ENCODE data around the gene GPALPP1. TPM values are rescaled to one million over a fixed set of nuclear protein-coding genes. Genes with fewer than 3 reads are reported as not detected.
"Not testable (repeated sequence)": the region's sequence is repeated elsewhere in the genome, so short reads cannot be mapped to it uniquely, and the experiment has no call there.

The GPALPP1 gene
- total and polyA plus RNA-seq, 10 donors: 9.6 to 33.4 (median 26.8) TPM

- DNase-seq: no peak
- Histone ChIP-seq H3K9me3 (no peaks in the 10 kb centered on the region), H3K27me3 (replicated peaks in 1 of 7) (no peaks in the 10 kb centered on the region), H3K4me3 (no peak overlapping the region), H3K27ac (no peak overlapping the region), H3K36me3 (peaks cover 0 to 100% (median 60%) of the 10 kb centered on the region in 6 donors), H3K4me1 (no peaks in the 10 kb centered on the region)
- intact Hi-C loops (cut with DNase I; ENCODE audit: low total_unique reads): no loop called here
- TF ChIP-seq, protein P1, sequence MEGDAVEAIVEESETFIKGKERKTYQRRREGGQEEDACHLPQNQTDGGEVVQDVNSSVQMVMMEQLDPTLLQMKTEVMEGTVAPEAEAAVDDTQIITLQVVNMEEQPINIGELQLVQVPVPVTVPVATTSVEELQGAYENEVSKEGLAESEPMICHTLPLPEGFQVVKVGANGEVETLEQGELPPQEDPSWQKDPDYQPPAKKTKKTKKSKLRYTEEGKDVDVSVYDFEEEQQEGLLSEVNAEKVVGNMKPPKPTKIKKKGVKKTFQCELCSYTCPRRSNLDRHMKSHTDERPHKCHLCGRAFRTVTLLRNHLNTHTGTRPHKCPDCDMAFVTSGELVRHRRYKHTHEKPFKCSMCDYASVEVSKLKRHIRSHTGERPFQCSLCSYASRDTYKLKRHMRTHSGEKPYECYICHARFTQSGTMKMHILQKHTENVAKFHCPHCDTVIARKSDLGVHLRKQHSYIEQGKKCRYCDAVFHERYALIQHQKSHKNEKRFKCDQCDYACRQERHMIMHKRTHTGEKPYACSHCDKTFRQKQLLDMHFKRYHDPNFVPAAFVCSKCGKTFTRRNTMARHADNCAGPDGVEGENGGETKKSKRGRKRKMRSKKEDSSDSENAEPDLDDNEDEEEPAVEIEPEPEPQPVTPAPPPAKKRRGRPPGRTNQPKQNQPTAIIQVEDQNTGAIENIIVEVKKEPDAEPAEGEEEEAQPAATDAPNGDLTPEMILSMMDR (IDR thresholded peaks at IDR 0.05 in 8 of 11, conservative IDR thresholded peaks at IDR 0.05 in 3 of 11): no peak
- TF ChIP-seq POLR2AphosphoS5 (IDR thresholded peaks at IDR 0.05): no peak
- TF ChIP-seq POLR2A (IDR thresholded peaks at IDR 0.05): no peak
- 93 to 100% (median 94%) methylated on average over 1 of the region's 1 CpG for WGBS, 5 donors
Observed at GRCh38 chr13:45007823-45008222, 18.5 kb downstream of the GPALPP1 start.

GRCh38 chr13:45011198-45011597 is 21.9 kb downstream of the GPALPP1 start:
- H3K4me1 ChIP-seq: no peaks in the 10 kb centered on the region
- TF ChIP-seq POLR2A (IDR thresholded peaks at IDR 0.05) (no peak), POLR2AphosphoS5 (IDR thresholded peaks at IDR 0.05) (no peak)
- TF ChIP-seq, protein P1 (IDR thresholded peaks at IDR 0.05 in 8 of 11, conservative IDR thresholded peaks at IDR 0.05 in 3 of 11): no peak
- DNase-seq: no peak
- 74 to 92% (median 91%) methylated on average over 6 of the region's 6 CpGs for WGBS, 5 donors
- no peak overlapping the region for H3K27ac ChIP-seq
- H3K4me3 ChIP-seq: no peak overlapping the region
- no peaks in the 10 kb centered on the region for H3K9me3 ChIP-seq
- peaks cover 0 to 100% (median 69%) of the 10 kb centered on the region in 6 donors for H3K36me3 ChIP-seq
- H3K27me3 ChIP-seq (replicated peaks in 1 of 7): no peaks in the 10 kb centered on the region
- intact Hi-C loops (cut with DNase I; ENCODE audit: low total_unique reads): no loop called here

GRCh38 chr13:45015300-45015699 is 26.0 kb downstream of the GPALPP1 start:
- no peaks in the 10 kb centered on the region for H3K27me3 ChIP-seq (replicated peaks in 1 of 7)
- H3K4me3 ChIP-seq: no peak overlapping the region
- H3K36me3 ChIP-seq: peaks cover 4 to 94% (median 63%) of the 10 kb centered on the region in 6 donors
- H3K27ac ChIP-seq: no peak overlapping the region
- TF ChIP-seq, protein P1 (IDR thresholded peaks at IDR 0.05 in 8 of 11, conservative IDR thresholded peaks at IDR 0.05 in 3 of 11): no peak
- TF ChIP-seq POLR2AphosphoS5 (IDR thresholded peaks at IDR 0.05) (no peak), POLR2A (IDR thresholded peaks at IDR 0.05) (no peak)
- no peak for DNase-seq
- 83 to 95% (median 92%) methylated on average over 2 of the region's 2 CpGs for WGBS, 5 donors
- H3K4me1 ChIP-seq: no peaks in the 10 kb centered on the region
- intact Hi-C loops (cut with DNase I; ENCODE audit: low total_unique reads): no loop called here
- no peaks in the 10 kb centered on the region for H3K9me3 ChIP-seq

- no peaks in the 10 kb centered on the region for H3K4me1 ChIP-seq
- H3K27me3 ChIP-seq (replicated peaks in 1 of 7): no peaks in the 10 kb centered on the region
- H3K27ac ChIP-seq: no peak overlapping the region
- TF ChIP-seq POLR2A (IDR thresholded peaks at IDR 0.05) (no peak), POLR2AphosphoS5 (IDR thresholded peaks at IDR 0.05) (no peak)
- TF ChIP-seq, protein P1 (IDR thresholded peaks at IDR 0.05 in 8 of 11, conservative IDR thresholded peaks at IDR 0.05 in 3 of 11): no peak
- intact Hi-C loops (cut with DNase I; ENCODE audit: low total_unique reads): no loop called here
- H3K9me3 ChIP-seq: no peaks in the 10 kb centered on the region
- no peak for DNase-seq
- WGBS, 5 donors: 91 to 98% (median 95%) methylated on average over 3 of the region's 3 CpGs
- no peak overlapping the region for H3K4me3 ChIP-seq
- peaks cover 4 to 94% (median 62%) of the 10 kb centered on the region in 6 donors for H3K36me3 ChIP-seq
Observed at GRCh38 chr13:45016792-45017425, 27.6 kb downstream of the GPALPP1 start.

- H3K4me1 ChIP-seq; H3K4me3 ChIP-seq; H3K27me3 ChIP-seq (replicated peaks in 1 of 7); H3K27ac ChIP-seq; intact Hi-C loops (cut with DNase I; ENCODE audit: low total_unique reads); DNase-seq; H3K9me3 ChIP-seq: not testable (repeated sequence)
- peaks cover 4 to 95% (median 61%) of the 10 kb centered on the region in 6 donors for H3K36me3 ChIP-seq
- WGBS, 5 donors: 96 to 100% (median 99%) methylated on average over 7 of the region's 7 CpGs
Observed at GRCh38 chr13:45019981-45020380, 30.6 kb downstream of the GPALPP1 start.

Measured in spleen (tissue), 11 donors.